Iris pigment epithelial cell (primary cell): Measurements from ENCODE around the gene ARRDC2.

Experiments
- DNase-seq: peaks from one replicate; pipeline ENCODE4 v3.0.0-alpha.2; 2011; ENCODE audit warnings: low read depth

Gene ARRDC2

GRCh38 chr19:18058208-18059009, 50.4 kb downstream of the ARRDC2 start:
- peak; percentile 66 for DNase-seq

- DNase-seq: no peak
Measured at GRCh38 chr19:18059297-18059696, 51.3 kb downstream of the ARRDC2 start.

DNA sequence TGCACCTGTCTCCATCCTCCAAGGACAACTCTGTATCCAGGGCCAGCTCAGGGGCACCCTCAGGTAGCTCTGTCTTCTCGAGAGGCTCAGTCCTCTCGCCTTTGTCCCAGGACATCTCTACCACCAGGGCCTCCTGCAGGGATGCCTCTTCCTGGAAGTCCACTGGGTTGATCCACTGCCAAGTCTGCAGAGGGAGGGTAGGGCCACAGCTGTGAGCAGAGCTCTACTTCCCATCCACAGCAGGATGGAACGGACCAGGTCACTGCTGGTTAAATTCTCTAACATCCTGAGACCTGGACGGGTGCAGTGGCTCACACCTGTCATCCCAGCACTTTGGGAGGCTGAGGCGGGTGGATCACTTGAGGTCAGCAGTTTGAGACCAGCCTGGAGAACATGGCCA, 51.9 kb downstream of the ARRDC2 start:
- DNase-seq: no peak

DNA sequence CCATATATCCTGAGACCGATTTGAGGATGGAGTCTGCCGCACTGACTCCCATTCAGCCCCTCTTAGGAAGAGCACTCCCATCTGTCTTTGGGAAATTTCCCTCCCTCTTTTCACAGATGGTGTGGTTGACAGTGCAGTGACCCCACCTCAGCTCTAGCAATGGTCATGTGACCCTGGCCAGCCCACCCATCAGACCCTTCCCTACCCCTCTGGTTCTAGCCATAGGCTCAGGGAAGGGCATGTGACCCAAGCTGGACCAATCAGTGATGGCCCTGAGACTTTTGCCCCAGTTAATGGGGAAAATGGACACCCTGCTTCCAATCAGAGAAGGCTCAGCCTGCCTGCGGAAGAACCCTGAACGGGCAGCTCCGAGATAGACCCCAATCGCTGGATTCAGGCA, 52.5 kb downstream of the ARRDC2 start:
- no peak for DNase-seq

- DNase-seq: no peak
Measured at GRCh38 chr19:18062028-18062427, 54.1 kb downstream of the ARRDC2 start.

DNA sequence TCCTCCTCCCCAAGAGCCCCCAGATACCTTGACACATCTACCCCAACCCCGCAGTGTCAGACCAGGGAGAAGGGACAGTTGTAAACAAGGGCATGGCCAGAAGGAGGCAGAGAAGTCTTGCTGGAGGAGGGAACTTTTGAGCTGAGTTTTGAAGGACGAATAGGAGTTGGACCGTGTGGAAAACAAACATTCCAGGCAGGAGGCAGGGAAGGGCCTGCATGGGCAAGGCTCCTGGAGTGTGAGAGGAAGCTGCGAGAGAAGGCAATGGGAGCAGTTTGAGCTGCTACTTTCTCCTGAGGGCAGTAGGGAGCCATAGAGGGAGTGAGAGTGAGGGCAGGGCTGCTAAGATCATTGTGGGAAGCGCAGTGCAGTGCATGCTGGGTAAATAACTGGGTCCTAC, 55.5 kb downstream of the ARRDC2 start:
- DNase-seq: no peak
